GM10847 (cell line): Measurements from ENCODE around the gene UBE4A.

Source experiments
- POLR2A ChIP-seq: IDR thresholded peaks from 2 replicates; pipeline ENCODE4 v1.6.1; 2011; ENCODE audit not compliant: insufficient read length; ENCODE audit errors: extremely low read depth

The UBE4A gene

DNA sequence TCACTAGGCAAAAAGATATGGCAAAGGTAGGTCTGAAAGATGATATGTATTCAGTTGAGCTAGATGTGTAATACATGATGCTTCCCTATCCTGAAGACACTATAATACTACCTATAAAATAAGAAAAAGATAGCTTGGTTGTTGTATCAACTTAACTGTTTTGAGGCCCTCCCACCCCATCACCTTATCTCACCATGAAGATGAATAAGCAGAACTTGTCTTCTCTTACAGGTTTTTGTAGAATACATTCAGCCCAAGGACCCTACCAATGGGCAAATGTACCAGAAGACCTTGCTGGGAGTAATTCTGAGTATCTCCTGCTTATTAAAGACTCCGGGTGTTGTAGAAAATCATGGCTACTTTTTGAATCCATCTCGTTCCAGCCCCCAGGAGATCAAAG is 13.9 kb downstream of the UBE4A start:
- TF ChIP-seq POLR2A: no peak

DNA sequence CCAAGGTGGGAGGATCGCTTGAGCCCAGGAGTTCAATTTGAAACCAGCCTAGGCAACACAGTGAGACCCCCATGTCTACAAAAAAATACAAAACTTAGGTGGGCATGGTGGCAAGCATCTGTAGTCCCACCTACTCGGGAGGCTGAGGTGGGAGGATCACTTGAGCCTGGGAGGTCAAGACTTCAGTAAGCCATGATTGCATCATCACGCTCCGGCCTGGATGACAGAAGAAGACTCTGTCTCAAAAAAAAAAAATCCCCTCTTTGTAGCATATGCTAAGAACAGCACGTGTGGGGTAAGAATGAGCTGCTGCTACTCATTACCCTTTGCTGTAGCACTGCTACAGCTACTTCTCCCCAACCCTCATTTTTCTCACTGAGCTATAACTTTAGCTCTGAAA is 14.5 kb downstream of the UBE4A start:
- no peak for TF ChIP-seq POLR2A

DNA sequence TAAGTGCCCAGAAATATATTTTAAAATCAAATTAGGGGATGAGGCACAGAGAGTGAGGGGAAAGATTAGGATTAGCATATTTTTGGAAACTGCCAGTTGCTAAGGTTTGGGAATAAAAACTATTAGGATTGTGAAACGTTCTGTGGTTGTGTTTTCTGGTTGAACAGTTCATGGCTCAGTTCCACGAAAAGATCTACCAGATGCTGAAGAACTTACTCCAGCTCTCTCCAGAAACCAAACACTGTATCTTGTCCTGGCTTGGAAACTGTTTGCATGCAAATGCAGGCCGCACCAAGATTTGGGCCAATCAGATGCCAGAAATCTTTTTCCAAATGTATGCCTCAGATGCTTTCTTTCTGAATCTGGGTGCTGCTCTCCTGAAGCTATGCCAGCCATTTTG is 15.3 kb downstream of the UBE4A start:
- TF ChIP-seq POLR2A: no peak

DNA sequence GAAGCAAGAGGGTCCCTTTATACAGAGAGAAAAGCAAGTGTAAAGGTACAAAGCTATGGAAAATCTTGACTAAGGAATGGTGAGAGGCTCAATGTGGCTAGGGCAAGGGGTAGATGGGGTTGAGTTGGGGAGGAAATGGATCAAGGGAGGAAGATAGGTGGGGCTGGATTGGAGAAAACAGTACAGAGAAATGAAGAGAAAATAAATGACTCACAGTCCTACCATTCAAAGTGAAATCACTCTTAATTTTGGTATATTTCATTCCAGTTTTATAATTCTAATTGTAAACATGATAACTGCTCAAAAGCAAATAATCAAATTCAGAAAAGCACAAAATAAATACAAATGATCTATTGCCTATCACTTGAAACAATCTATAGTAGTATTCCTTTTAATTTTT is 16.6 kb downstream of the UBE4A start:
- TF ChIP-seq POLR2A: no peak

DNA sequence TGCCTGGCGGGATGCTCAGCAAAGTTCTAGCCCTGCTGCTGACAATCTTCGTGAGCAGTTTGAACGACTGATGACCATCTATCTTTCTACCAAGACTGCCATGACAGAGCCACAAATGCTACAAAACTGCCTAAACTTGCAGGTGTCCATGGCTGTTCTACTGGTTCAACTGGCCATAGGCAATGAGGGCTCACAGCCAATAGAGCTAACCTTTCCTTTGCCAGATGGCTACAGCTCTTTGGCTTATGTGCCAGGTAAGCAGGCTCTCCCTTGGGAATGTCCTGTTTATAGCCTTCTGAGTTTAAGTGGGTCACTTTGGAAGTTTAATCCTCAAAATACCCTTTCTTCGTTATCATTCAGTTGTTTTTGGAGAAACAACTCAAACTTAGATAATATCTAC is 20.1 kb downstream of the UBE4A start:
- TF ChIP-seq POLR2A: no peak

DNA sequence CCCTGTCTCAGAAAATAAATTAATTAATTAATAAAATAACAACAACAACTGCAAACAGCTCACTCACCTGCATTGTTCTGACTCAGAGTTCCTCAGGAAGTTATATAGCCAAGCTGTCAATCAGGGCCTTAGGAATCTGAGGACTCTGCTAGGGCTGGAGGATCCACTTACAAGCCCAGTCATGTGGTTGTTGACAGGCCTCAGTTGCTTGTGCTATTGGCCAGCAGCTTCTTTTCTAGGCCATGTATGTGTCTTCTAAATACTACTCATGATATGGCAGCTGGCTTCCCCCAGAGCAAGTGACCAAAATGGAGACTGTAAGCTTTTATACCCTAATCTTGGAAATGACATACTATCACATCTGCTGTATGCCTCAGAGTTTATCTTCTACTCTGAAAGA is 21.2 kb downstream of the UBE4A start:
- no peak for TF ChIP-seq POLR2A

DNA sequence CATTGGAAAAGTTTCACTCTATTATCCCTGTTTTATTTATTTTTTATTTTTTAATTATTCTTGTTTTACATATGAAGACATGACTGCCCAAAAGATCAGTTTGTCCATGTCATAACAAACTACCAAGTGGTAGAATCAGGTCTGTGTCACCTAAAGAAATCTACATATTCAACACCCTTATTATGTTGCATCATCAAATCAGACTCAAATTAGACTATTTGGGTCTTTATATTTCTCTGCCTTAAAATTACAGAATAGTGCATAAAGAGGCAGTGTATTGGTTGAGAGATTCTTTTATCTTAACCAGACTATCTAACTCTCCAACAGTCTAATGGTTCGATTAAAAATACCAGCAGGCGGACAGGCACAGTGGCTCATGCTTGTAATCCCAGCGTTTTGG is 23.6 kb downstream of the UBE4A start:
- TF ChIP-seq POLR2A: no peak

DNA sequence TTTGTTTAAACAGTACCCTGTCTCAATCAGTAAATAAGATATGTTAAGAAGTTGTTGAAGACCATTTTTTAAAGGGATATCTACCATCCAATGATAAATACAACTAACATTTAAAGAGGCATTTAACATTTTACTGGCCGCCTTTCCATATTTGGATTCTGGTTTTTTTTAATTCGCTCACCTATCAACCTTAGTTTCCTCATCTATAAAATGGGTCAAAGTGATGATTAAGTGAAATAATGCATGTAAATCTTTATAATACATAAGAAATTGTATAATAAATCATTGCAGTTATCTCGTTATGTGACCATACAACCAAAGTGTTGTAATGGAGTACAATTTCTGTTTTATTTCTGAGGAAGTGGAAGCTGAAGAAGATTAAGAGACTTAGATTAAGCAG is 24.3 kb downstream of the UBE4A start:
- no peak for TF ChIP-seq POLR2A

DNA sequence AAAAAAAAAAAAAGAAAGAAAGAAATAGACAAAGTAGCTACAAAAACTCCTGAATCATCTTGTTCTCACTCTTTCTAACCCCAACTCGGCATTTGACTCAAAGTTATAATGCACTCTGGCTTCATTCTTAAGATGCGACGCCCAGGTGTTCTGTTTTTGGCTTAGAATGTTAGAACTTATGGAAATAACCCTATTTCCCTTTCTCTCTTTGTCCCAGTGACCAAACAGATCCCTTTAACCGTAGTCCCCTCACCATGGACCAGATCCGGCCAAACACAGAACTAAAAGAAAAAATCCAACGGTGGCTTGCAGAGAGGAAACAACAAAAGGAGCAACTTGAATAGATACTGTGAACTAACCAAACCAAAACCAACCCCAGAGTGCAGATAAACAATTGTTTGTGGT is 36.7 kb downstream of the UBE4A start:
- TF ChIP-seq POLR2A: no peak

DNA sequence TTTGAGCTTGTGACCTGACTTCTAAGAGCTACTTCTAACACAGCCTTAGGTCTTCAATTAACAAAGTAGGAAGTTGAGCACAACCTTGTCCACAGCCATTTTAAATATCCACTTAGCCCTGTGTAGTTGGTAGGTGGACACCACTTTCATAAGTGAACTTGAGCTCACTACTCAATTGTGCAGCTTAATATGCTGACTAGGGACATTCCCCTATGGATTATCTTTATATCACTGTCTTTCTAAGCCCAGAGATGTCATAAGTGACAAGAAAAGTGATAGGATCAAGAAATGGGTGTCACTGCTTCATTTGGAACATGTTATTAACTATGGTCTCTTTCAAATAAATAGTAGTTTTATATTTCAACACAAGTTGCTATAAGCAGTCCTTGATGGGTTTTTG is 38.0 kb downstream of the UBE4A start:
- TF ChIP-seq POLR2A: no peak

DNA sequence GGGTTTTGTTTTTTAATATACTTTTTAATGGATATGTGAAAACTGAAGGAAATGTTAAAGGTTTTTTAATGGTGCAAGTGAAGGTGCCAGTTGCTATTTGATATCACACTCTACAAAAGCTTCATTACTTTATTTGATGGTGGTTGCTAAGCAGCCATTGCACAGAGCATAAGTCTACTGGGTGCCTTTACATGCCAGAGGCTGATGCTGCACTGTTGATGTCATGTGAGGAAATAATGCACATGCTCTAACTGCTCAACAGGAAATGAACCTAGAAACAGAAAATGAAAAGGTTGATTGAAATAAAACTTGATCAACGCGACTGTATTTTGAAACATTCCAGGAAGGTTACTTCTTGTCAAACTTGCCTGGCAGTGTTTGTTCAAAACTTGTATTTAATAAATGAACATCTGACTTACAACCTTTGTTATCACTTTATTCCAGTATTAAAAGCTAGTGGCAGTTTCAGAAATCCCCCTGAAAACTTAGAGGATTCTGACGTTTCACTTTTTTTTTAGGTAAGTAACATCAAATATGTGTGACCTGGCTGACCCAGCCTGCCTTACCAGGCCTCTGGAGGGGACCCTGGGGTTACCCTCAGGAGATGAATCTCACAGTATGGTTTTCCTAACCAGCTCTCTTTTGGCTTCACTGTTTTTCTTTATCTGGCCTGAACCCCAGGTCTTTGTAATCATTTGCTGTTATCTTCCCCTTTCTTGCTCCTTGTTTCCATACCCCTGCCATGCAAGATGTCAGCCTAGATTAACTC is 39.6 kb downstream of the UBE4A start:
- TF ChIP-seq POLR2A: no peak

DNA sequence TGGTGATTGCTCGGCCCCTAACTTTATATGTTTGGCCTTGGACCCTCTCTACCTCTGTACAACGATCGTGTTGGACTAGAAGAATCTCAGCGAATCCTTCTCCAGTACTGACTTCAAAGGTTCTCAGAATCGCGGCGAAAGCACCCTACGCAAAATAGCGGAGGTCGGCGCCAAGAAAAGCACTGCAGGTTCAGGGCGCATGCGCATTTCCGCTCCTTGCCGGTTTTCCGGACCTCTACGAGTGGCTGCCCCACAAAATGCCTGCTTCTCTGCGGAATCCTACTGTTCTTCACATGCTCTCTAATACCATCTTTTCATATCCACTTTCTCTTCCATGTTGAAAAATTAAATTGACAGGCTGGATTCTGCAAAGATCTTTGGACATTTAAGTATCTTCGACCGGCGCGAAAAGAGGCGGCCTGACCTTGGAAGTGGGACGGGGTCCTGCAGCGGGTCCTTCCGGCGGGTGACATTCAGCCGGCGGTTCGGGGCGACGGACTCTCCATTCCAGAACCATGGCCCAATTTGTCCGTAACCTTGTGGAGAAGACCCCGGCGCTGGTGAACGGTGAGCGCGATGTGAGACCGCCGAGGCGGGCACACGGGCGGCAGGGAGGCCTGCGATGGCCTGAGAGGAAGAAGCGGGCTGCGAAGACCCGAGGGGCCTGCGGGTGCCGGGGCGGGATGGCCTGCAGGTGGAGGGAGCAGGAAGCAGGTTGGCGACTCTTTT is 41.9 kb downstream of the UBE4A start, which contains the start of gene ATP5MG:
Gene ATP5MG (plus strand): TSS at position 456 of the 729 bp plus-strand sequence. CDS start 60 bp downstream, at position 516.
- peak; percentile 53 for TF ChIP-seq POLR2A

DNA sequence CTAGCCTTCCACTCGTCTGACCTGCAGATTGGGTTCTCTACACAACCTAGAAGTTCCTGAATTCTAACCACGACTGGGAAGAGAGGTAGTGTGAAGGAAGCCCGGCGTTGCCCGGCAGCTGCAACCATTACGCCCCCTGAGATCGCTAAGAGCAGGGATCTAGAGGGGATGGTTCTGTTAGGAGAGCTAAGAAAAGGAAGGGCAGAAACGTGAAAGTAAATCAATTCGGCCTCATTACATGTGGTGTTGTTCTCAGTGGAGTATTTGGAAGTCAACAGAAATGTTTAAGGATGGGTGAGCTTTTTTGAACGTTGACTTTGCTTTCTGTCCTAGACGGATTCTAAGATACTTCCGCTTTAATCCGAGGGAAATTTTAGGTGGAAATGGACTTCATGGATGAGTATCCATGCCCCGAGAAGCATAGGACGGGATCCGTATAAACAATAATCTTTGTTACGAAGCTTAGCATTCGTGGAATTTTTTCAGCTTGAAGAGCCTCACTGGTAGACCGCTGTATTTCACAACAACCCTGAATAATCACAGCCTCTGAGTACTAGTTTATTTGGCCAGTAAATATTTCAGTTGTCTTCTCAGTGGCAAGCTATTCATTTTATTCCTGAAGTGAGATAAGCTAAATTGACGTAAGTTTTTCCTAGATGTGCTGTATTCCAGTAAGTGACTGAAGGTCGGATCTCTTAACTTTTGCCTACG is 42.6 kb downstream of the UBE4A start:
- TF ChIP-seq POLR2A: no peak

DNA sequence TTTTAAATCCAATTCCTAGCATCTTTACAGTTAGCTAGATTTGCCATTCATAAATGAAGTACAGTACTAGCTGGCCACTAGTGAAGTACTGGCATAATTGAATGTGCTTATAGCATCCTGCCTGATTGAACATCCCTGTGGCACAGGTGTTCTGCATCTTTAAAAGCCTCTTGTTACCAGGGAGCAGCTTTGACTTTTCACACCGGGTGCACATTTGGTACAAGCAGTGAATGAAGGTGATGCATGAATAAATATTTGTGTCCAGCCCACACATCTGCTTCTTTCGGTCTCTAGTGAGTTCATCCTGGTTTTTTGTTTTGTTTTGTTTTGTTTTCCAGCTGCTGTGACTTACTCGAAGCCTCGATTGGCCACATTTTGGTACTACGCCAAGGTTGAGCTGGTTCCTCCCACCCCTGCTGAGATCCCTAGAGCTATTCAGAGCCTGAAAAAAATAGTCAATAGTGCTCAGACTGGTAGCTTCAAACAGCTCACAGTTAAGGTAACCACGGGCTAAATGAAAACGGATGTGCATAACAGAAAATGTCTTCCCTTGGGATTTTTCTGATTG is 47.3 kb downstream of the UBE4A start:
- no peak for TF ChIP-seq POLR2A

DNA sequence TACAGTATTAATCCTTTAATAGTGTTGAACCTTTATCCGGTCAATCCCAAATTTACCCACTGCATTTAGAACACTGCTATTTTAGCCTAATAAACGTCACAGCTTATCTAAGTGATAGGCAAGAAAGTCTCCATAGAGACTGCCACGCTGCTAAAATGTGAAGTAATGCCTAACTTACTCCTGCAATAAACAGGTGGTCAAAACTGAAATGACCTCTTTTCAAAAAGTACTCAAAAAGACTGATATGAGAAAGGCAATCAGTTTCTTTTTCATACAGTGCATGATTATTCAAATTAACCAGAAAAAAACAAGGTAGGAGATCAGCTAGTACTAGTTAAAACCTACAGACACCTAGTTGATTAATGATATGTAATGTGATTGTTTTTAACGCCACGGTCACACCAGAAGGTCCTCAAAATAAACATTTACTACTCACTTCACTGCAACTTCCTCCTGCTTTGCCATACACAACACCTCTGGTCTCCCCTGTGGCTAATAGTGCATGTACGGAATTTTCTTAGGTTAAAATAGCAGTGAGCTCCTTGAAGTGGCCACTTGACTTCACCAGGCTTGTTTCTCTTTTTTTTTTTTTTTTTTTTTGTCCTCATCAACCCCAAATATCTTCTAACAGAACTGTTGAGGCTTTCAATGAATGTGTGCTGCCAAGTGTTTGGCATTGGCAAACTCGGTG is 50.8 kb downstream of the UBE4A start:
- no peak for TF ChIP-seq POLR2A
